GM19395 (cell line): ENCODE measurements around the gene CNPY2.
"Not testable (repeated sequence)": the region's sequence is repeated elsewhere in the genome, so short reads cannot be mapped to it uniquely, and the experiment has no call there.

ENCODE experiments used
- ATAC-seq: cut with Tn5 transposase; IDR thresholded peaks from one replicate; pipeline ENCODE4 v1.9.1; 2021; ENCODE audit warnings: mild to moderate bottlenecking, moderate library complexity; ENCODE audit not compliant: unreplicated experiment

CNPY2 gene

DNA sequence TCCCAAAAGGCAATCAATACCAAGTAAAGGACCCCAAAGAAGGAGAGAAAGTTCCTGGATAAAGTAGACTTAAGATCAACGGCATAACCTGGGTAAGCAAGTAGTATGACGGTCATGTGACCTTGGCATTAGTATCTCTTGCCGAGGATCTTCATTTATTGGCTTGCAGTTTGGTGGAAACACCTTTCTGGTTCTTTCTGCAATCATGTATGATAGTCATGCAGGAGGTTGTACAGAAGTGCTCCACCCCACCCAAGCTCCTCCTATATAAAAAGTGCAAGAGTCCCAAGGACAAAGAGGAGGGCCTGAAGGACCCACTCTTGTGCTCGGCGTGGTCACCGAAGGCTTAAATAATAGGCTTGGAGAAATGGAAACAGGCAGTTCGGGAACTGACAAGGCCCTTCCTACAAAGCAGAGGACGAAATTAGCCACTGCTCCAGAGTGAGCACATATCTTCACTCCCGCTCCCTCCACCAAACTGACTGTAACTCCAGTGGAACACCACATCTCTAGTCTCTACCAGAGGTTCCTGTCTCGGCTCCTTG lies 16.4 kb downstream of the CNPY2 start:
- ATAC-seq = no peak

DNA sequence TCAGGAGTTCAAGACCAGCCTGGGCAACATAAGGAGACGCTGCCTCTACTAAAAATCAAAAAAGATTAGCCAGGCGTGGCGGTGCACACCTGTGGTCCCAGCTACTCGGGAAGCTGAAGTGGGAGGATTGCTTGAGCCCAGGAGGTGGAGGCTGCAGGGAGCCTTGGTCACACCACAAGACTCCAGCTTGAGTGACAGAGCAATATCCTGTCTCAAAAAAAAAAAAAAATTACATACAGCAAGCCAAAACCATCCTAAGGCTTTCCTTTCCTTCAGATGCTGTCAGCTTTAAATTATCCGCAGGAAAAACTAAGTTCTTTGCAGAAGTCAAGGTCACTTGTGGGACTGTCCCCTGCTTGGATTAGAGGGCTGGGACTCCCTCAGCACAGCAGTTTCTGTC lies 17.0 kb downstream of the CNPY2 start:
- no peak for ATAC-seq

DNA sequence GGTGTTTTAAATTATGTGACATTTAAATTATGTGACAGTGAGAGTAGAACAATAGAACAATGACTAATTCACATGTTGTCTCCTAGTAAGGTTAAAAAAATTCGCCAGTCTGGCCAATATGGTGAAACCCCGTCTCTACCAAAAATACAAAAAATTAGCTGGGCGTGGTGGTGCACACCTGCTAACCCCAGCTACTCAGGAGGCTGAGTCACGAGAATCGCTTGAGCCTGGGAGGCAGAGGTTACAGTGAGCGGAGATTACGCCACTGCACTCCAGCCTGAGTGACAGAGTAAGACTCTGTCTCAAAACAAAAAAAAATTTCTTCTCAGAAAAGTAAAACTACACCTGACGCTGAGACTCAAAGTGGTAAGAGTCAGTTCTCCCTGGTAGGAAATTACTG lies 18.4 kb downstream of the CNPY2 start:
- ATAC-seq = no peak

DNA sequence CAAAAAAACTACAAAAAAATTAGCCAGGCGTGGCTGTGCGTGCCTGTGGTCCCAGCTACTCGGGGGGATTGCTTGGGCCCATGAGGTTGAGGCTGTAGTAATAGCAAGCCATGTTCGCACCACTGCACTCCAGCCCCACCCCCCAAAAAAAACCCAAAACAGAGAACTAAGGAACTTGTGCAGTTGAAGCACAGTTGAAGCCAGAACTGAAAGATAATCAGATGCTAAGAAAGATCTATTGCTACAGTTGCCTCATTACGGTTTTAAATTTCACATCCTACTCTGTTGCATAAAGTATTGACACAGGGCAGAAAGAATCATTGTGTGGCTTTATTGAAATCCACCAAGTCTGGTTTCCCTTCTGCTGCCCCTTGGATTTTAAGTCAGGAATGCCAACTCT lies 19.5 kb downstream of the CNPY2 start:
- ATAC-seq = no peak

DNA sequence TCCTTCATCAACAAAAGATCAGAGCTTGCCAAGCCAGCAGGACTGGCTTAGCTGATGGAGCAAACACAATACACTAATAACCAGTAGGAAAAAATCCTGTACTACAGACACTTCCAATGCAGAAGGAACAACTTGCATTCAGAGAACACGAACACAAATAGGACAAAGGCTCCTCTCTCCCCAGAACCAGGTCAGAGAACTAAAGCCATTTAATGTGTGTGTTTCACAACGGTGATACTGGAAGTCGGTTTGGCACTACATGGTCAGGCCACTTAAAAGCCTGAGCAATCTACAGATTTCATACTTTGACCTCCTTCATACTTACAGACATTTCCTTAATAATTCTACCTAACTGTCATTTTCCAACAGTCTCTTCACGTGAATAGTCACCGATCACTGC lies 22.0 kb downstream of the CNPY2 start:
- ATAC-seq = no peak

DNA sequence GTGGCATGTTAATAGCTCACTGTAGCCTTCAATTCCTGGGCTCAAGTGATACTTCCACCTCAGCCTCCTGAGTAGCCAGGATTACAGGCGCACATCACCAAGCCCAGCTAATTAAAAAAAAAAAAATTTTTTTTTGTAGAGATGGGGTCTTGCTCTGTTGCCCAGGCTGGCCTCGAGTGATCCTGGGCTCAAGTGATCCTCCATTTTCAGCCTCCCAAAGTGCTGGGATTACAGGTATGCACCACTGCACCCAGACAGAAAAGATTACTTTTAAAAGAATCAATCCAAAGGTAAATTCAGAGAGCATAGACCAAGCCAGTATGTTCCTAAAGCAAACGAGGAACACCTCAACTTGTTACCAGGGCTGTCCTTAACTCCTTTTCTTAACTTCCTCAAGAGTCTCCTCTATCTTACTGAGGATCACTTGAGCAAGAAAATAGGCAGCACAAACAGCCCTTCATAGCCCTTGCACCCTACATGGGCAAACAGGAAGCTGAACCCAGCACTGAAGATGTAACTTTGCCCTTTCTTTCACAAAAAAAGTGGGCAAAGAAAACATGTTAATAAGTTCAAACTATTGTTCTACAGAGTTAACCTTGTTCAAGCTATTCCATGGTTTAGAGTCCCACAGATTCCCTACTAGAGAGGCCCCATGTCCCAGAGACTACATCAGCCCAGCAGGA lies 26.9 kb downstream of the CNPY2 start:
- ATAC-seq = no peak

DNA sequence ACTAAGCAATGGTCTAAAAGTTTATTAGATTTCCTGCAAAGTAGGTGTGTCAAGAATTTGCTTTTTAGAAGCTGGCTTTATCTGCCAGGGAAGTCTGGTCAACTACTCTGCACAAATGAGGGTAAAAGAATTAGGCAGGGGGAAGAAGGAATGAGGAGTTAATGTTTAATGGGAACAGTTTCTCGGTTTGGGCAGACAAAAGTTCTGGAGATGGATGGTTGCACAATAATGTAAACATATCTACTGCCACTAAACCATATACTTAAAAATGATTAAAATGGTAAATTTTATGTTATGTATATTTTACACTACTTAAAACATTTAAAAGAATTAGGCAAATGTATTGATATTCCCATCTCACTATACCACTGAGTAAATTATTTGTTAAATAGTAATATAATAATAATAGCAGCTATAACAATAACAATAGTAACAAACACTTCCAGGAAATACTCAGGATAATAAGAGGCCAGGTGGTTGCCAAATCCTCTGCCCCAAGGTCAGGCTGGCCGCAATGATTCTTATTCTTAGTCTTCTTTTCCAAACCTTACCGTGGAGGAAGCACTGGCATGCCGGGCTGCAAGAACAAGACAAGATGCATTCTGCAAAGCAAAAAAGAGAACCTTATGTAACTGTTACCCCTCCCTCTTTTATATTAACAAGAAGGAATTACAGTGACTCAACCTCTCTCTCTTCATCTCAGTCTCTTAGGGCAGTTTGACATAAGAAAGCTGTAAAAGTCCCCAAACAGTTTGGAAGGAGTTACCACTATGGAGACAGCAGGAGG lies 29.6 kb downstream of the CNPY2 start:
- no peak for ATAC-seq

DNA sequence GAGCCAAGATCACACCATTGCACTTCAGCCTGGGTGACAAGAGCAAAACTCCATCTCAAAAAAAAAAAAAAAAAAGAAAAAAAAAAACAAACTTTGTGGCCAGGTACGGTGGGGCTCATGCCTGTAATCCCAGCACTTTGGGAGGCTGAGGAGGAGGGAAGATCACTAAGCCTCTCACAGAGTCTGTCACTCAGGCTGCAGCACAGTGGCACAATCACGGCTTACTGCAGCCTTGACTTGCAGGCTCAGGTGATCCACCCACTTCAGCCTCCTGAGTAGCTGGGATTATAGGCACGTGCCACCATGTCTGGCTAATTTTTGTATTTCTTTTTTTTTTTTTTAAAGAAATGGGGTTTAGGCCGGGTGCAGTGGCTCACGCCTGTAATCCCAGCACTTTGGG lies 31.5 kb downstream of the CNPY2 start:
- not testable (repeated sequence) for ATAC-seq

DNA sequence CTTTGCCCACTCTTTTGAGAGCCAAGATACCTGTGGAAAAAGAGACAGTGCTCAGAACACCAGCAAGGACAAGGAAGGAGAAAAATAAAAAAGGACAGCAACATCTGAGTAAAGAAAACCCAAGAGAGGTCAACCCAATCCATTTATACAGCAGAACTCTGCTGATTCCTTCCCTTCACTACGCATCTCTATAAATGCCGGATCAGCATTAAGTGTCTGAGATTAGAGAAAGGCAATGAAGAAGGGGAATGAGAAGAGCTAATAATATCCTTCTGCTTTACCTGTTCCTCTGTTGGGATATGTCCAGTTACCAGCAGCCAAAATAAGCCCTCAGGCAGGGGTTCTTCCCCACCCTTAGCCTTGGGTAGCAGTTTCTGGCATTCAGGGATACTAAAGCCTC lies 33.2 kb downstream of the CNPY2 start:
- ATAC-seq = no peak

DNA sequence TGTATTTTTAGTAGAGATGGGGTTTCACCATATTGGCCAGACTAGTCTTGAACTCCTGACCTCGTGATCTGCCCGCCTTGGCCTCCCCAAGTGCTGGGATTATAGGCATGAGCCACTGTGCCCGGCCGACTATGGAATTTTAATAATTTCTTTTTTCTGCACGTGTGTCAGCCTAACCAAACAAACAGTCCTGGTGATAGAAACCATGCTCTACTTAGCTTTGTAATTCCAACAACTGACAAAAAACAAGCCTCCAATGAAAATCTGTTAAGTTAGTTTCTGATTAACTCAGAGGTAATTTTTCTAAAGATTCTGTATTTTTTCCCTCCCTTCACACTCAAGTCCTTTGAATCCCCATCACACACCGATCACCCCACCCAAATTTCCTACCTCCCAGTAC lies 33.8 kb downstream of the CNPY2 start:
- no peak for ATAC-seq

DNA sequence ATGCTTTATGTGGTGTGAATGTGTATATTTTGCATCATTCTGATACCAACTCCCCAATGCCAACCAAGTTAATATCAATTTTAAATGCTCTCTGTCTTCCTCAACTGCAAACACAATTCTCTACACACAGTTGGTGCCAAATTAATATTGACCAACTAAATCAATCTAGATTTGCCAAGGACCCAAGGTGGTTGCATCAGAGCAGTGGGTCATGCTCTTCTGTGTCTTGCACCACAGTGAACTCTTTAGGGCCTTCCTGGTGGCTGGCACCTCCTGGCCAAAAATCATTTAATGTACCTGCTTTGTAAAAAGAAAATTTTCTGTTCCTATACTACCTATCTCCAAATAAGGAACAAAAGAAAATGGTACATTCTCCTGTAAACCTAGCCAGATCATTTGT lies 34.9 kb downstream of the CNPY2 start:
- no peak for ATAC-seq

DNA sequence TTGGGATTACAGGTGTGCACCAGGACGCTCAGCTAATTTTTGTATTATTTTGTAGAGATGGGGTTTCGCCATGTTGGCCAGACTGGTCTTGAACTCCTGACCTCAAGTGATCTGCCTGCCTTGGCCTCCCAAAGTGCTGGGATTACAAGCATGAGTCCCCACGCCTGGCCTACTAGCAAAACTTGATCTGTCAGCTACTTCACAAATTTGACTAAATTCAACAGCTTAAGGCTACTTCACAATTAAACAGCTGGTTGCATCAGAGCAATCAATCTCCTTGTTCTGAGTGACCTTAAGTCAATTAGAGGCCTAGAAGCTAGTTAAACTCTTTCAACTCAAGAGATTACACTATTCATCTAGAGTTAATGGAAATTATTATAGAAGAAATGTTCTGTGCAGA lies 36.9 kb downstream of the CNPY2 start:
- no peak for ATAC-seq

DNA sequence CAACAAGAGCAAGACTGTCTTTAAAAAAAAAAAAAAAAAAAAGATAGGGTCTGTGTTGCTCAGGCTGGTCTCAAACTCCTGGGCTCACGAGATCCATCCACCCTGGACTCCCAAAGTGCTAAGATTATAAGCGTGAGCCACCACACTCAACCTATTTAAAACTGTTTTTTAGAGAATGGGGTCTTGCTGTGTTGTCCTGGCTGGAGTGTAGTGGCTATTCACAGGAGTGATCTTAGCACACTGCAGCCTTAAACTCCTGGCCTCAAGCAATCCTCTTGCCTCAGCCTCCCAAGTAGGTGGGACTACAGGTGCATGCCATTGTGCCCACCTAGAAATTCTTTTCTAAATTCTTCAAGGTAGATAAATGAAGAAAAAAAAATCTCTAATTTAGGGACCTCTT lies 41.5 kb downstream of the CNPY2 start:
- no peak for ATAC-seq

DNA sequence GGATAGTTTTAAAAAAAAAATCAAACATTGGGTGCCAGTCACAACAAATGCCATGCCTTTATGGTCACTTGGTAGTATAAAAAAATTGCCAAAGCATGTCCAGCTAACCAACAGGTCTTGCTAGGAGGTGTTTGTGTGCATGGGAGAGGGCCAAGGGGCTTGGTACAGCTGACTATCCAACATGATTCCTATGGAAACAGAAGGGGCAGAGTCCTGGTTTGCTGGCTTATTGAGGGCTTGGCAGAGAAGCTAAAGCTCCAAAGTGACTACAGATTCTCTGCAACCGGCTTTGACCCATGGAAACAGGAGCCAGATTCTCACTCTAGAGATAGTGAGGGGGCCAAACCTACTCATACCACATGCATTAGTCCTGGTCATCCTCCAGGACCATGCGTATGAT lies 43.3 kb downstream of the CNPY2 start:
- ATAC-seq = not testable (repeated sequence)

DNA sequence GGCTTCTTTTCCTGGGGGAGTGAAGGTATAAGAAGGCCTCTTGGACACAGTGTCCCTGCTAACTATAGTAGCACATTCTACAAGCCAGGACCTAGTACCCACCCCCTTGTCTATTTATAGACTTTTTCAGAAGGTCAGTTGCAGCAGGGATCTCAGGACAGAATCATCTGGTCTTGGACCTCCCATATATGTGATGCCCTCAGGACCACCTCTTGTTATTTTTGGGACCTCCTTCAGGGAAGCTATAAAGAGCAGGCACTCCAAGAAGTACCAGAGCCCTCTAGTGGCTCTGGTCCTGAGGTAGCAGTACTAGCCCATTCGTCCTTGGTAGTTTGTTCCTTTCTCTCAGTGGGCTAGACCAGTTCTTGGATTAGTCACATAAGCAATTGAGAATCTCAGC lies 44.8 kb downstream of the CNPY2 start:
- no peak for ATAC-seq

DNA sequence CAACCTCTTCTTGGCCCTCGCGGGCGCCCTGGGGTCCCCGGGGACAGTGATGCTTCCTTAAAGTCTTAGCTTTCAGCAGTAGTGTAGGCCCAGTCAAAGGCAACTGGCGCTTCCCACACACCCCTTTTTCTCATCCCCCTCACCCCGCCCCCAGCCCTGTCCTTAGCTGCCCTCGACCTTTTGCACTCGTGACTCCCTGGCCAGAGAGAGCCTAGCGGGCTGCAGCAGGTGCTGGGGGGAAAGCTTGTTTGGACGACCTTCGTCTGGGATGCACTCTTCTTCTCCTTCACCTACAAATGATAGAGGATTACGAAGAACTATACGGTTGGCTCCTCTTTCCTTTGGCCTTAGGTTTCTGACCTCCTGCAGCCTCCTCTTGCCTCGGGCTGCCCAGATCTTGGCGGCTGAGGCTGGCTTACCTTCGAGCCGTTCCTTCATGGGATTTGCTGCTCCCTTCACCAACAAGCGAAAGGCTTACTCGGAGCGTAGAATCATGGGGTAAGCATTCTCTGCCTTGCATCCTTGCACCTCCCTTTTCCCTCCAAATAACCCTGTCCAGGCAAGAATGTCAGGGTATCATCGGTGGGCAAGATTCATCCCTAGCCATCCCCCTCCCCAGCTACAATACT lies 48.2 kb downstream of the CNPY2 start:
- ATAC-seq = peak; percentile 21

DNA sequence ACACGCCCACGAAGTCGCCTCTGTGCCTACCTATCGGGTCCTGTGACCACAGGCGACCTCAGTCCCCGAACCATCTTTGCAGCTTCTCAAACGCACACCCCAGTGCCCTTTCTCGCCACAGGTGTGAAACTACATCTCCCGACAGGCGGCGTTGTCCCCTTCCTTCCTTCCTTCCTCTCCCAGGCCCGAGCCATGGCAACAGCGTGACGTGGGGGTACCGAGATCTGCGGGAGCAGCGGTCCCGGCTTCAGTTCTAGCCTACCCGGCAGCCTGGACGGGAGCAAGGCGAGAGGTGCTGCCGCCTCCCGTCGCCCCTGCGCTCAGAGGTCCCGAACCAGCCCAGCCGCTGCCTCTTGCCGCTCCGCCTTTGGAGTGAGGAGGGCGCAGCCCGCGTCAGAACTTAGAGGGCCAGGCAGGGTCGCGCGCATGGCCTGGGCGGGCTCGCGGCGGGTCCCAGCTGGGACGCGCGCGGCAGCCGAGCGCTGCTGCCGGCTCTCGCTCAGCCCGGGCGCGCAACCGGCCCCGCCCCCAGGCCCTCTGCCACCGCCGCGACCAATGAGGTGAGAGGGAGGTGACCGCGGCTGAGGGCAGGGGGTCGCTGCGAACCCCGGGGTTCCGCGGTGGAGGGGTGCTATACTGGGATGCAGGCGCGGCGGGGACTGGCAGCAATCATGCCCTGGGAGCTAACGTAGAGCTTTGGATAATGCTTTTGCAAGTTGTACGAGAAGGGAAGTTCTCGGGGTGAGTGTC lies 48.9 kb downstream of the CNPY2 start, which contains the start of gene COQ10A:
Gene COQ10A (plus strand): TSS at position 250 of the 750 bp plus-strand sequence. CDS start 177 bp downstream, at position 427.
- ATAC-seq = peak; percentile 88

DNA sequence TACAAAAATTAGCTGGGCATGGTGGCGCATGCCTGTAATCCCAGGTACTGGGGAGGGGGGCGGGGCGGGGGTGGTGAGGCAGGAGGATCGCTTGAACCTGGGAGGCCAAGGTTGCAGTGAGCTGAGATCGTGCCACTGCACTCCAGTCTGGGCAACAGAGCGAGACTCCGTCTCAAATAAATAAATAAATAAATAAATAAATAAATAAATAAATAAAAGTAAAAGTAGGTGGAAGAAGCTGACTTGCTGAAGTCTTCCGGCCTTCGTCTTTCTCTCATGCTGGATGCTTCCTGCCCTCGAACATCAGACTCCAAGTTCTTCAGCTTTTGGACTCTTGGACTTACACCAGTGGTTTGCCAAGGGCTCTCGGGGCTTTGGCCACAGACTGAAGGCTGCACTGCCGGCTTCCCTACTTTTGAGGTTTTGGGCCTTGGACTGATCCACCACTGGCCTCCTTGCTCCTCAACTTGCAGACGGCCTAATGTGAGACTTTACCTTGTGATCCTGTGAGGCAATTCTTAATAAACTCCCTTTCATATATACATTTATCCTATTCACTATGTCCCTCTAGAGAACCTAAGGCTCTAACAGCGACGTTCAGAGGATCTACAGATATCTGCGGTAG lies 49.6 kb downstream of the CNPY2 start:
- not testable (repeated sequence) for ATAC-seq

DNA sequence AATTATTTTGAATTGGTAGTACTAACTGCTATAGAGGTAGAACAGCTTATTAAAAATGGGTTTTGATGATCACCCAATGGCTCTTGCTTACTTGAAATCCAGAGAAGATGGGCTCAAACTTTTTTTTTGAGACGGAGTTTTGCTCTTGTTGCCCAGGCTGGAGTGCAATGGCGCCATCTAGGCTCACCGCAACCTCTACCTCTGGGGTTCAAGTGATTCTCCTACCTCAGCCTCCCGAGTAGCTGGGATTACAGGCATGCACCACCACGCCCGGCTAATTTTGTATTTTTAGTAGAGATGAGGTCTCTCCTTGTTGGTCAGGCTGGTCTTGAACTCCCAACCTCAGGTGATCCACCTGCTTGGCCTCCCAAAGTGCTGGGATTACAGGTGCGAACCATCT lies 52.8 kb downstream of the CNPY2 start:
- ATAC-seq = not testable (repeated sequence)

DNA sequence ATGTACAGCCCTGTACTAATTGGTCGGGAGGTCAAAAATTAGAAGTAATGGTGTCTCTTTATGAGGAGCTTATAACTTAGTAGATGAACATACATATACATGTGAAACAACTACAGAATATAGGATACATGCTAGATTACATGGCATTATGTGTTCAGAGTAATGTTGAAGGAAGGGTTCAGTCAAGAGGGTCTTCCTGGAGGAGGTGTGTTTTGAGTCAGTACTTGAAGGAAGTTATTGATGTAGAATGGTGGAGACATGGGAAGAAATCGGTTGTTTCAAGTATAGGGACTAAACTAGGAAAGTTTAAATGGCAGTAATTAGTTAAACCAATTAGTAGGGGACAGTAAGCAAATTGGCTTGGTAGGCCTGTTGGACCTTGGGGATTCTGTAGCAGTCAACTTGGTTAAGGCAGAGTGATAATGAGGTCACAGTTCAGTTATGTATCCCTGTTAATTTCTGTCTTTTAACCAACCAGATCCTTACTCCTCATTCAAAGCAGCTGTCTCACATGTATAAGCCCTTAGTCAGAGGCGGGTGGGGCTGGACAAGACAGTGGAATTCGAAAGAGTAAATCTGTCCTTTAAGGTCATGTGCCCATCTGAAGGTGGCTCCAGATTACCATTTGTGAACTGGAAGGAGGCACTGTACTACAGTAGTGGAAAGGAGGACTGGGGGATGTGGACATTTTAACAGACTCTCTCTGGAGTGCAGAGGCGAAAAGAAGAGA lies 54.1 kb downstream of the CNPY2 start:
- no peak for ATAC-seq
